SIG-M5 (cell line): ENCODE data around the gene TMEM176A.

ENCODE experiments used
- DNase-seq: peaks from one replicate; lab custom pipeline; 2025; lab: John Stamatoyannopoulos, UW

The TMEM176A gene

GRCh38 chr7:150820148-150820547, 19.6 kb downstream of the TMEM176A start:
- no peak for DNase-seq

- no peak for DNase-seq
Measured at GRCh38 chr7:150820578-150821198, 20.1 kb downstream of the TMEM176A start.

- no peak for DNase-seq
Measured at GRCh38 chr7:150823043-150823442, 22.5 kb downstream of the TMEM176A start.

- no peak for DNase-seq
Measured at GRCh38 chr7:150823484-150824126, 23.0 kb downstream of the TMEM176A start.

GRCh38 chr7:150824379-150825177, 24.0 kb downstream of the TMEM176A start:
- no peak for DNase-seq

GRCh38 chr7:150826061-150826849, 25.7 kb downstream of the TMEM176A start:
- DNase-seq, result no peak

- DNase-seq, result no peak
Measured at GRCh38 chr7:150828384-150828783, 27.8 kb downstream of the TMEM176A start.

GRCh38 chr7:150829426-150829825, 28.9 kb downstream of the TMEM176A start:
- no peak for DNase-seq

GRCh38 chr7:150830937-150831336, 30.4 kb downstream of the TMEM176A start:
- no peak for DNase-seq

- DNase-seq, result no peak
Measured at GRCh38 chr7:150831851-150832250, 31.3 kb downstream of the TMEM176A start.

GRCh38 chr7:150835019-150835418, 34.5 kb downstream of the TMEM176A start:
- DNase-seq, result no peak

GRCh38 chr7:150835702-150836280, 35.2 kb downstream of the TMEM176A start:
- no peak for DNase-seq

GRCh38 chr7:150838965-150839650, 38.5 kb downstream of the TMEM176A start:
- DNase-seq, result no peak

- no peak for DNase-seq
Measured at GRCh38 chr7:150842018-150842417, 41.4 kb downstream of the TMEM176A start.

- no peak for DNase-seq
Measured at GRCh38 chr7:150842716-150843115, 42.1 kb downstream of the TMEM176A start.

- no peak for DNase-seq
Measured at GRCh38 chr7:150845421-150845861, 44.9 kb downstream of the TMEM176A start.

GRCh38 chr7:150846291-150847115, 45.9 kb downstream of the TMEM176A start:
- DNase-seq, result no peak

GRCh38 chr7:150847536-150847935, 47.0 kb downstream of the TMEM176A start:
- DNase-seq, result no peak

GRCh38 chr7:150848111-150848510, 47.5 kb downstream of the TMEM176A start:
- no peak for DNase-seq

- no peak for DNase-seq
Measured at GRCh38 chr7:150848561-150849115, 48.1 kb downstream of the TMEM176A start.
